Lung (tissue), 12 donors: ENCODE results near the gene TM9SF2. TPM values are rescaled to one million over a fixed set of nuclear protein-coding genes. Genes with fewer than 3 reads are reported as not detected.

ENCODE experiments used
- ATAC-seq: fragments of 200-7000 bp; cut with Tn5 transposase; one replicate; pipeline ENCODE4 v1.9.1; 2020; ENCODE audit warnings: moderate number of reproducible peaks; ENCODE audit not compliant: insufficient read depth, low FRiP score
- DNase-seq, 3 donors: peaks; one replicate each; pipeline ENCODE4 v3.0.0-alpha.2; 2013 to 2017
- H3K27ac ChIP-seq, 2 donors: one replicate each; pipeline ENCODE4 v1.5.1; 2013; ENCODE audit warnings: mild to moderate bottlenecking in 2 of 2, moderate library complexity in 2 of 2, control low read depth in 1 of 2, inconsistent platforms in 1 of 2, low read depth in 1 of 2, low read length in 1 of 2
- H3K27me3 ChIP-seq, 3 donors: one replicate each; pipeline ENCODE4 v1.5.1; 2013; ENCODE audit warnings: low read length in 2 of 3; ENCODE audit not compliant: control insufficient read depth in 3 of 3, insufficient read depth in 3 of 3
- H3K36me3 ChIP-seq, 4 donors: one replicate each; pipeline ENCODE4 v1.5.1; 2013; ENCODE audit warnings: low read length in 4 of 4, mild to moderate bottlenecking in 1 of 4, moderate library complexity in 1 of 4; ENCODE audit not compliant: control insufficient read depth in 4 of 4, insufficient read depth in 4 of 4
- H3K4me1 ChIP-seq, 5 donors: one replicate each; pipeline ENCODE4 v1.5.1; 2013; ENCODE audit warnings: low read length in 5 of 5, mild to moderate bottlenecking in 2 of 5, moderate library complexity in 1 of 5; ENCODE audit not compliant: control insufficient read depth in 5 of 5, insufficient read depth in 5 of 5
- H3K4me3 ChIP-seq: one replicate; pipeline ENCODE4 v1.5.1; 2013; ENCODE audit warnings: mild to moderate bottlenecking, control low read depth, moderate library complexity
- H3K9ac ChIP-seq, 2 donors: one replicate each; pipeline ENCODE4 v1.5.1; 2013; ENCODE audit warnings: low read length in 2 of 2, control low read depth in 1 of 2; ENCODE audit not compliant: insufficient read depth in 1 of 2
- H3K9me3 ChIP-seq, 4 donors: one replicate each; pipeline ENCODE4 v1.5.1; 2013; ENCODE audit warnings: low read length in 3 of 4, mild to moderate bottlenecking in 1 of 4, moderate library complexity in 1 of 4; ENCODE audit not compliant: control insufficient read depth in 4 of 4, insufficient read depth in 3 of 4
- WGBS, 2 donors: extraction: QIAGEN DNeasy Blood & Tissue Kit; methylation state at CpG; one replicate each; pipeline ENCODE4 v1.1.7; 2013; 5-methylcytosine and 5-hydroxymethylcytosine counted together
- polyA plus RNA-seq, 2 donors: library from polyadenylated mRNA; stranded (reverse); fragments of 200-250 nt; gene quantifications; one replicate each; pipeline ENCODE4 v1.2.1, GENCODE V29; 2013
- total RNA-seq, 2 donors: library from RNA; depleted of rRNA in 1 of 2; stranded (reverse); fragments of >200 nt in 1 of 2; gene quantifications; one replicate each; pipeline ENCODE4 v1.2.1, GENCODE V29; 2014 to 2021
- TF ChIP-seq, protein P1 (sequence below): IDR thresholded peaks from 2 replicates; pipeline ENCODE4 v1.5.1; 2012; ENCODE audit warnings: mild to moderate bottlenecking; ENCODE audit errors: control extremely low read depth, extremely low read depth
- donor health status: control.
- donor health status: control.
- donor health status: Bipolar disorder and iron deficiency.
- donor health status: healthy.
- donor health status: DM: yes; HTN: yes; CAD: no.

The TM9SF2 gene
- total and polyA plus RNA-seq, 4 donors = 54.4 to 164 (median 110) TPM

DNA sequence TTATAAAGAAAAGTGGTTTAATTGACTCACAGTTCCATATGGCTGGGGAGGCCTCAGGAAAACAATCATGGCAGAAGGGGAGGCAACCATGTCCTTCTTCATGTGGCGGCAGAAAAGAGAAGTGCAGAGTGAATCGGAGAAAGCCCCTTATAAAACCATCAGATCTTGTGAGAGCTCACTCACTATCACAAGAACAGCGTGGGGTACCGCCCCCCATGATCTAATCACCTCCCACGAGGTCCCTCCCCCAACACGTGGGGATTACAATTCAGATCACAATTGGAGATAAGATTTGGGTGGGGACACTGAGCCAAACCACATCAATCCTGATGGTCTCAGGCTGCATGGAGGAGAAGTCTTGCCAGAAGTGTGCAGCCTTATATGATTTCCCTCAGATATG lies 26.0 kb downstream of the TM9SF2 start:
- no peak overlapping the region for H3K9ac ChIP-seq
- ATAC-seq = no peak
- no peaks in the 10 kb centered on the region for H3K9me3 ChIP-seq
- H3K27ac ChIP-seq = no peak overlapping the region
- WGBS, 2 donors = 78 to 79% methylated on average over 6 of the region's 6 CpGs
- TF ChIP-seq, protein P1, sequence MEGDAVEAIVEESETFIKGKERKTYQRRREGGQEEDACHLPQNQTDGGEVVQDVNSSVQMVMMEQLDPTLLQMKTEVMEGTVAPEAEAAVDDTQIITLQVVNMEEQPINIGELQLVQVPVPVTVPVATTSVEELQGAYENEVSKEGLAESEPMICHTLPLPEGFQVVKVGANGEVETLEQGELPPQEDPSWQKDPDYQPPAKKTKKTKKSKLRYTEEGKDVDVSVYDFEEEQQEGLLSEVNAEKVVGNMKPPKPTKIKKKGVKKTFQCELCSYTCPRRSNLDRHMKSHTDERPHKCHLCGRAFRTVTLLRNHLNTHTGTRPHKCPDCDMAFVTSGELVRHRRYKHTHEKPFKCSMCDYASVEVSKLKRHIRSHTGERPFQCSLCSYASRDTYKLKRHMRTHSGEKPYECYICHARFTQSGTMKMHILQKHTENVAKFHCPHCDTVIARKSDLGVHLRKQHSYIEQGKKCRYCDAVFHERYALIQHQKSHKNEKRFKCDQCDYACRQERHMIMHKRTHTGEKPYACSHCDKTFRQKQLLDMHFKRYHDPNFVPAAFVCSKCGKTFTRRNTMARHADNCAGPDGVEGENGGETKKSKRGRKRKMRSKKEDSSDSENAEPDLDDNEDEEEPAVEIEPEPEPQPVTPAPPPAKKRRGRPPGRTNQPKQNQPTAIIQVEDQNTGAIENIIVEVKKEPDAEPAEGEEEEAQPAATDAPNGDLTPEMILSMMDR = no peak
- no peaks in the 10 kb centered on the region for H3K27me3 ChIP-seq
- H3K4me3 ChIP-seq = no peak overlapping the region
- H3K4me1 ChIP-seq = no peaks in the 10 kb centered on the region
- no peak for DNase-seq
- H3K36me3 ChIP-seq = peaks cover 4 to 37% (median 20%) of the 10 kb centered on the region in 4 donors

DNA sequence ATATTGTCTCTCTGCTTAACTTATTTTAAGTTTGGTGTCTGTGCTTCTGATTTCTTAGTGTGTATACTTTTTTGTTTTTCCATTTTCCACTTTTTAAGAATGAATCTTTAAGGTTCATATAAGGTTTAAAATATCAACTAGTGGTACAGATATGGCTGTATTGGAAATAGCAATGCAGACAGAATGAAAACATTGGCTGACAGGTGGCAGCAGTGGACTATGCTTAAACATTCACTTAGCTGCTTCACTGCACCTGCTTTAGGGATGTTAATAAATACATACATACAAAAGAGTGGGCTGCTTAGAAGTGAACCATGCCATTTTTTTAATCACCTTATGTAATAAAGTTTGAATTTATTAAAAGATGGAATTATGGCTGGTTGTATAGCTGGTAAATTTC lies 27.3 kb downstream of the TM9SF2 start:
- TF ChIP-seq, protein P1 = no peak
- Histone ChIP-seq H3K9ac (no peak overlapping the region), H3K4me3 (no peak overlapping the region), H3K9me3 (no peaks in the 10 kb centered on the region), H3K27me3 (no peaks in the 10 kb centered on the region), H3K4me1 (no peaks in the 10 kb centered on the region), H3K36me3 (peaks cover 3 to 35% (median 20%) of the 10 kb centered on the region in 4 donors), H3K27ac (no peak overlapping the region)
- DNase-seq = peak in 2 of 3 donors; percentile 26
- ATAC-seq = no peak

DNA sequence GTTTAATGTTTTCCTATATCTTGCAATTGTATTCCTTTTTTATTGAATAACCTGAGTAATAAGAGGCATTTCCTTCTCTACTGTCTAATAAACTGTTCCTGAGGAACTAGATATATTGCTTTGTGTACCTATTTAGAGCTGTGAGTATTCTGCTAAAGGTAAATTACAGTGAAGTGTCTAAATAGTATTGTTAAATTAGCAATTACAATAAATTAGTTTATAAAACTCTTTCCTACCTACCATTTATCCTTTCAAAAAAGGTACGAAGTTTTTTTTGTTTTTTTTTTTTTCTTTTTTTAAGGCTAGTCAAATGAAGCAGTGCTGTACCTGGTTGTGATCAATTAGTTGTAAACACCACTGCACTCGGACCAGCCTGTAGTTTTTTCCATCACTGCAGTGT lies 34.8 kb downstream of the TM9SF2 start:
- 93 to 96% methylated on average over 2 of the region's 2 CpGs for WGBS, 2 donors
- H3K9me3 ChIP-seq = no peaks in the 10 kb centered on the region
- H3K9ac ChIP-seq = no peak overlapping the region
- TF ChIP-seq, protein P1 = no peak
- DNase-seq (no peak), ATAC-seq (no peak)
- H3K27ac ChIP-seq = no peak overlapping the region
- no peak overlapping the region for H3K4me3 ChIP-seq
- H3K36me3 ChIP-seq = peaks cover 12 to 18% (median 13%) of the 10 kb centered on the region in 4 donors
- H3K27me3 ChIP-seq = no peaks in the 10 kb centered on the region
- no peaks in the 10 kb centered on the region for H3K4me1 ChIP-seq

DNA sequence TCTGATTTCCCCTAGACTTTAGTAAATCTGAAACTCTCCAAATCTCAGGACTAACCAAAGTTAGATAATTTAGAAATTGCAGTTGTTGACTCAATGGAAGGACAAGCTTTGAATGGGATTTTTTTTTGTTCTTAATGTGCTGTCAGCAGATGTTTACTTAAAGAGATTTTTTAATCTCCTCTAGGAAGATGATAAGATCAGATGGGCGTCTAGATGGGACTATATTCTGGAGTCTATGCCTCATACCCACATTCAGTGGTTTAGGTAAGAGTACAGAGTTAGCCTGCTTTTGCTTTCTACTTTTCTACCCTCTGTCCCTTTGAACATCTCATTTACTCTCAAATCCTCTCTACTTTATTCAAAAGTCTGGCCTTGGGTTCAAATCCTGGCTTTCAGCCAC lies 39.3 kb downstream of the TM9SF2 start:
- no peak overlapping the region for H3K9ac ChIP-seq
- DNase-seq = no peak
- H3K4me3 ChIP-seq = no peak overlapping the region
- peaks cover 10 to 28% (median 16%) of the 10 kb centered on the region in 4 donors for H3K36me3 ChIP-seq
- no peaks in the 10 kb centered on the region for H3K27me3 ChIP-seq
- H3K27ac ChIP-seq = no peak overlapping the region
- ATAC-seq = no peak
- H3K9me3 ChIP-seq = no peaks in the 10 kb centered on the region
- H3K4me1 ChIP-seq = peaks cover 0 to 2% (median 0%) of the 10 kb centered on the region in 5 donors
- WGBS, 2 donors = 65 to 71% methylated on average over 1 of the region's 1 CpG
- TF ChIP-seq, protein P1 = no peak
